ENCODE data around the gene CD9. TPM values are rescaled to one million over a fixed set of nuclear protein-coding genes. Genes with fewer than 3 reads are reported as not detected.

Gene CD9
- total and polyA plus RNA-seq, 2 of the 8 experiments (the other 6 are each of a cell fraction or from before 2014, with no cell fraction given): 168 to 319 TPM

DNA sequence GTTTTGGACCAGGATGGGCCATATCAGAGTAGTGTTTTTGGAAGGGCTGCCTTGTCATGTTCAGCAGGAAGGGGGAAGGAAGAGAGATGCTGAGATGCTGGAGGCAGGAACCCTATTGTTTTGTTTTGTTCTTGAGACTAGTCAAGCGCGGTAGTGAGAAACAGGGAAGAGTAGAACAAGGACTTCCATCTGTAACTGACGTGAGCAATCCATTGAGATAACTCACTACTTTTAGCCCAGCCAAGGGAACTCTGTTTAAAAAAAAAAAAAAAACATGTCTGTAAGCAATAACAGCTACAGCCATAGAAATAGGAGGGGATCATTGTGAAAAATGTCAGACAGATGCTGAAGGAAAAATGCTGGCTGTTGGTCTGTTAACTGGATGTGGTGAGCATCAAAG is 34.0 kb downstream of the CD9 start (continued):
- no peak for TF ChIP-seq TBP (IDR thresholded peaks at IDR 0.05; ENCODE audit: low read depth, low read length)

All from H1 (cell line).